Gastrocnemius medialis (tissue), 4 donors: Measurements from ENCODE around the gene MRPS22. TPM values are rescaled to one million over a fixed set of nuclear protein-coding genes. Genes with fewer than 3 reads are reported as not detected.
"Not testable (repeated sequence)": the region's sequence is repeated elsewhere in the genome, so short reads cannot be mapped to it uniquely, and the experiment has no call there.

Experiments
- ATAC-seq, 2 donors: fragments of 150-250 bp; one replicate each; pipeline ENCODE4 v1.9.1; 2016
- DNase-seq, 2 donors: peaks; one replicate each; pipeline ENCODE4 v3.0.0-alpha.2; 2019
- H3K27ac ChIP-seq, 4 donors: fragments of 200-600 bp; sonication (generic); 1 replicate in 1 of 4; 2 replicates in 3 of 4; pipeline ENCODE4 v1.5.1; 2016 to 2018; ENCODE audit warnings: mild to moderate bottlenecking in 2 of 4, moderate library complexity in 1 of 4
- H3K27me3 ChIP-seq, 3 donors: fragments of 200-600 bp; sonication (generic) in 2 of 3; 1 replicate in 1 of 3; 2 replicates in 2 of 3; pipeline versions ENCODE4 v1.5.1 to v1.6.0; 2016 to 2019; ENCODE audit warnings: mild to moderate bottlenecking in 1 of 3, moderate library complexity in 1 of 3
- H3K36me3 ChIP-seq, 2 donors: fragments of 200-600 bp; sonication (generic) in 1 of 2; one replicate each; pipeline ENCODE4 v1.5.1; 2017 to 2018
- H3K4me1 ChIP-seq, 2 donors: fragments of 200-600 bp; sonication (generic) in 1 of 2; one replicate each; pipeline ENCODE4 v1.5.1; 2016 to 2017; ENCODE audit warnings: mild to moderate bottlenecking in 2 of 2
- H3K4me3 ChIP-seq, 4 donors: fragments of 200-600 bp; sonication (generic) in 3 of 4; 1 replicate in 1 of 4; 2 replicates in 3 of 4; pipeline ENCODE4 v1.5.1; 2016 to 2019; ENCODE audit warnings: mild to moderate bottlenecking in 2 of 4
- H3K9me3 ChIP-seq, 3 donors: fragments of 200-600 bp; sonication (generic) in 2 of 3; 1 replicate in 1 of 3; 2 replicates in 2 of 3; pipeline ENCODE4 v1.5.1; 2016 to 2019
- POLR2A ChIP-seq, 2 donors: fragments of 450-650 bp; IDR thresholded peaks; one replicate each; pipeline ENCODE4 v1.6.1; 2017; ENCODE audit warnings: antibody characterized with exemption in 2 of 2, mild to moderate bottlenecking in 2 of 2, moderate library complexity in 2 of 2
- in situ Hi-C, 4 donors: fragments of 200-750 bp; cut with MboI; loops; one replicate each; pipeline versions ENCODE4 v1.15.0 to v1.8.0; 2017; ENCODE audit warnings: low sequenced_read_pairs in 4 of 4
- intact Hi-C: fragments of 100-400 bp; cut with DNase I; formaldehyde crosslinking; loops from one replicate; pipeline ENCODE4 v1.15.1; 2023; ENCODE audit warnings: low total_unique reads
- total RNA-seq, 4 donors: library from RNA; depleted of rRNA; stranded (reverse); fragments of >200 nt; gene quantifications; one replicate each; pipeline versions ENCODE4 v1.1.0 to v1.2.3, GENCODE V29; 2016
- TF ChIP-seq, protein P1 (sequence below), 5 experiments: fragments of 450-650 bp in 3 of 5; fragments of 200-600 bp in 2 of 5; sonication (generic) in 2 of 5; IDR thresholded peaks in 4 of 5; conservative IDR thresholded peaks in 1 of 5; 1 replicate in 4 of 5; 2 replicates in 1 of 5; pipeline ENCODE4 v1.5.1; 2016 to 2019; ENCODE audit warnings: antibody characterized with exemption in 5 of 5, mild to moderate bottlenecking in 3 of 5, moderate library complexity in 3 of 5

Gene MRPS22
- total RNA-seq, 4 donors from 2014 or later: 96.4 to 140 (median 116) TPM

DNA sequence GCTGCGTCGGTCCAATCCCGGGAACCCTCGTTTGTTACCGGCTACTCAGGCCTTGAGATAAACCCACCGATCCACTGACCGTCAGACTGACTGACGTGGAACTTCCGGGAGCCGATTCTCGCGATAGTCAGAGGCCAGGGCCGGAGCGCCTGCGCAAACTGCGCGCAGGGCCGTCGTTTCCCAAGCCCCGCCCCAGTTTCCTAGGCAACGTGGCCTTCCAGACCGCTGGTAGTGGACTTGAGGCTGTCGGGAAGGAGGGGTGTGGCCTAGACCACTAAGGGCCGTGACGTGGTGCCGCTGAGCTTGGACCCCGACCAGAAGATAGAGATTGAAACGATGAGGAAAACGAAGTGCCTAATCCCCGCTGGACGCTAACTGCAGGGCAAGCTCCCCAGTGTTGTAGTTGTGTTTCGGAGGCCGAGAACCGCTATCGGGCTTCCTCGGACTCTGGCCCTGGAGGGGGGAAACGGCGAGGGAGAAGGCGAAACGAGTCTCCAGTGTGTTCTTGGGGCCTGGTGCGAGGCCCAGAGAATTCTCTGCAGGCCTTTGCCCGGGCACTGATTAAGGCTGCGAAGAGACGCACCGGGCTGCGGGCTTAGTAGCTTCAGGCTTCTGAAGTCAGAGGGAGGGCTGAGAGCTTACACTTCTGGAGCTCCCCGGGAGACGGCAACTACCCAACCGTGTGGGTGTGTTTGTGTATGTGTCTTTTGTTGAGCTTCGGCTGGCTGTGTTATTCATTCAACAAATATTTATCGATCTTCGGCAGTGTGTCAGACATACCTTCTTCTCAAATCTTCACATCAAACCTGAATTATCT, 45.9 kb downstream of the MRPS22 start, which contains the start of gene COPB2:
Gene COPB2, minus strand, starts transcription at position 96 of the 817 bp plus-strand sequence. CDS start 97 bp downstream, outside the sequence.
- Histone ChIP-seq H3K27me3 (no peaks in the 10 kb centered on the region), H3K36me3 (no peaks in the 10 kb centered on the region), H3K9me3 (no peaks in the 10 kb centered on the region), H3K4me1 (peaks cover 50 to 57% of the 10 kb centered on the region in 2 donors), H3K27ac (peak within 1 kb of the TSS; percentile 89 to 94 (median 91)), H3K4me3 (peak within 1 kb of the TSS; percentile 89 to 97 (median 92))
- TF ChIP-seq POLR2A (IDR thresholded peaks at IDR 0.05): peak; percentile 76 to 83
- TF ChIP-seq, protein P1, sequence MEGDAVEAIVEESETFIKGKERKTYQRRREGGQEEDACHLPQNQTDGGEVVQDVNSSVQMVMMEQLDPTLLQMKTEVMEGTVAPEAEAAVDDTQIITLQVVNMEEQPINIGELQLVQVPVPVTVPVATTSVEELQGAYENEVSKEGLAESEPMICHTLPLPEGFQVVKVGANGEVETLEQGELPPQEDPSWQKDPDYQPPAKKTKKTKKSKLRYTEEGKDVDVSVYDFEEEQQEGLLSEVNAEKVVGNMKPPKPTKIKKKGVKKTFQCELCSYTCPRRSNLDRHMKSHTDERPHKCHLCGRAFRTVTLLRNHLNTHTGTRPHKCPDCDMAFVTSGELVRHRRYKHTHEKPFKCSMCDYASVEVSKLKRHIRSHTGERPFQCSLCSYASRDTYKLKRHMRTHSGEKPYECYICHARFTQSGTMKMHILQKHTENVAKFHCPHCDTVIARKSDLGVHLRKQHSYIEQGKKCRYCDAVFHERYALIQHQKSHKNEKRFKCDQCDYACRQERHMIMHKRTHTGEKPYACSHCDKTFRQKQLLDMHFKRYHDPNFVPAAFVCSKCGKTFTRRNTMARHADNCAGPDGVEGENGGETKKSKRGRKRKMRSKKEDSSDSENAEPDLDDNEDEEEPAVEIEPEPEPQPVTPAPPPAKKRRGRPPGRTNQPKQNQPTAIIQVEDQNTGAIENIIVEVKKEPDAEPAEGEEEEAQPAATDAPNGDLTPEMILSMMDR (IDR thresholded peaks at IDR 0.05 in 4 of 5, conservative IDR thresholded peaks at IDR 0.05 in 1 of 5): no peak
- in situ Hi-C loops: no loop called here
- peak; percentile 99 for DNase-seq
- intact Hi-C loops: loop anchor here (2.0 to 10.0 kb wide), 2 partner anchors 45 to 285 kb away; partner anchors contain the start of genes MRPS22 and NMNAT3
- peak; percentile 98 to 99 for ATAC-seq

DNA sequence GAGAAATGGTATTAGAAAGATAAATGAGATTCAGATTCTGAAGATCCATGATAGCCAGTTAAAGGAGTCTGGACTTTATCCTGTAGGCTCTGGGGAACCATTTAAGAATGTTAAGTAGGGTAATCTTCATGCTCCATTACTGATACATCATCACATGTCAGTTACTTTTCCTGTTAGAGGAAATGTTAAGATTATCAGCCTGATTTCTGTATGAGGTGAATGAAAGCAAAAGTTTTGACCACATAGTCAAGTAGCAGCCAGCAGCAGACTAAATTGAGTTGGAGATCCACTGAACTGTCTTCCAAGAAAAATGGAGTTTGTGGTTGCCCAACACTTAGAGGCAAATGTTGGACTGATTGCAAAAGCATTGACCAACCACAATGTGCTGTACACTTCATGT, 50.3 kb downstream of the MRPS22 start:
- intact Hi-C loops: loop anchor here (10.0 kb wide), 1 partner anchor 281 kb away; the partner anchor contains the start of gene NMNAT3
- Histone ChIP-seq H3K27me3 (no peaks in the 10 kb centered on the region), H3K36me3 (no peaks in the 10 kb centered on the region), H3K4me1 (peaks cover 28% of the 10 kb centered on the region in 2 donors), H3K4me3 (no peak overlapping the region), H3K27ac (no peak overlapping the region), H3K9me3 (no peaks in the 10 kb centered on the region)
- ATAC-seq (no peak), DNase-seq (no peak)
- TF ChIP-seq, protein P1 (IDR thresholded peaks at IDR 0.05 in 4 of 5, conservative IDR thresholded peaks at IDR 0.05 in 1 of 5): no peak
- TF ChIP-seq POLR2A (IDR thresholded peaks at IDR 0.05): no peak
- in situ Hi-C loops: no loop called here

DNA sequence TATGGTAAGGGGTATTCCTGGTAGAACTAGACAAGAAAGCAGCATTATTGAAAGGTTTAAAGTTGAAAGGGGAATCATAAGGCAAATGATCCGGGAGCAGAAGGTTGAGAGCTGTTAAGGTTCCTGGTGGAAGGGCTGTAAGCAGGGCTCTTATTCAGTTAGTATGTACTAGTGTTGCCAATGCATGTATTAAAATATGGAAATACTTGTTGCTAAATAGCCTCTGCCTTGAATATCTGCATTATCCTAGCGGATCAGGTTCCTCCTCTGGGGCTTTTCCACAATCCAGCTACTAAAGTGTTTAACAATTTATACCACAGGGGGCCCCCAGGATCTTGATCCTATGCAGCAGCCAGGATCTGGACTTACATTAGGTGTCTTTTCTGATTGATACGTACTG, 52.9 kb downstream of the MRPS22 start:
- in situ Hi-C loops (no loop called here), intact Hi-C loops (loop anchor here (10.0 kb wide), 1 partner anchor 278 kb away; the partner anchor contains the start of gene NMNAT3)
- ATAC-seq (no peak), DNase-seq (no peak)
- peaks cover 12 to 13% of the 10 kb centered on the region in 2 donors for H3K4me1 ChIP-seq
- no peaks in the 10 kb centered on the region for H3K27me3 ChIP-seq
- peaks cover 0 to 3% of the 10 kb centered on the region in 2 donors for H3K36me3 ChIP-seq
- H3K9me3 ChIP-seq: peaks cover 0 to 3% (median 0%) of the 10 kb centered on the region in 3 donors
- no peak overlapping the region for H3K4me3 ChIP-seq
- no peak overlapping the region for H3K27ac ChIP-seq
- TF ChIP-seq, protein P1 (IDR thresholded peaks at IDR 0.05 in 4 of 5, conservative IDR thresholded peaks at IDR 0.05 in 1 of 5): no peak
- TF ChIP-seq POLR2A (IDR thresholded peaks at IDR 0.05): no peak

DNA sequence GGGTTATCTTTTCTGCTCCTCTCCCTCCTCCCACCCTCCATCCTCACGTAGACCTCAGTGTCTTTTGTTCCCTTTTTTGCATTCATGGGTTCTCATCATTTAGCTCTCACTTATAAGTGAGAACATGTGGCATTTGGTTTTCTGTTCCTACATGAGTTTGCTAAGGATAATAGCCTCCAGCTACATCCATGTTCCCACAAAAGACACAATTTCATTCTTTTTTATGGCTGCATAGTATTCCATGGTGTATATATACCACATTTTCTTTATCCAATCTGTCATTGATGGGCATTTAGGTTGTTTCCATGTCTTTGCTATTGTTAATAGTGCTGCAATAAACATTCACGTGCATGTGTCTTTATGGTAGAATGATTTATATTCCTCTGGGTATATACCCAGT, 57.3 kb downstream of the MRPS22 start:
- in situ Hi-C loops, H3K4me3 ChIP-seq, H3K36me3 ChIP-seq, DNase-seq, H3K27me3 ChIP-seq, H3K27ac ChIP-seq, H3K4me1 ChIP-seq, ATAC-seq, intact Hi-C loops, H3K9me3 ChIP-seq: not testable (repeated sequence)

Other genes starting within 250 kb of the MRPS22 start
- 10 to 100 TPM; 38.9 to 43.4 (median 42.1) TPM for gene COPB2, start 45.6 kb downstream of the MRPS22 start, total RNA-seq
- not detected for gene RBP2, start 132.5 kb downstream of the MRPS22 start, total RNA-seq
- 1 to 10 TPM in 3 of 4 donors, not detected in 1; 3.7 to 6.8 (median 3.9) TPM for gene RBP1, start 195.7 kb downstream of the MRPS22 start, total RNA-seq